Upper lobe of left lung (tissue), 6 donors: ENCODE data around the gene MAP3K13. TPM values are rescaled to one million over a fixed set of nuclear protein-coding genes. Genes with fewer than 3 reads are reported as not detected.
"Not testable (repeated sequence)": the region's sequence is repeated elsewhere in the genome, so short reads cannot be mapped to it uniquely, and the experiment has no call there.

Experiments used
- ATAC-seq, 2 donors: fragments of 200-7000 bp; cut with Tn5 transposase; one replicate each; pipeline ENCODE4 v1.9.1; 2022; ENCODE audit warnings: mild to moderate bottlenecking in 2 of 2, moderate library complexity in 2 of 2; ENCODE audit not compliant: low FRiP score in 2 of 2
- DNase-seq, 2 donors: peaks; one replicate each; pipeline ENCODE4 v3.0.0-alpha.2; 2019 to 2020
- H3K27ac ChIP-seq, 4 donors: fragments of 200-600 bp; sonication (generic); one replicate each; pipeline ENCODE4 v1.5.1; 2016 to 2019
- H3K27me3 ChIP-seq, 4 donors: fragments of 200-600 bp; sonication (generic); one replicate each; pipeline ENCODE4 v1.5.1; 2017 to 2019
- H3K36me3 ChIP-seq, 4 donors: fragments of 200-600 bp; sonication (generic); one replicate each; pipeline ENCODE4 v1.5.1; 2016 to 2019
- H3K4me1 ChIP-seq, 4 donors: fragments of 200-600 bp; sonication (generic); one replicate each; pipeline ENCODE4 v1.5.1; 2018 to 2019
- H3K4me3 ChIP-seq, 4 donors: fragments of 200-600 bp; sonication (generic); one replicate each; pipeline ENCODE4 v1.5.1; 2017 to 2019; ENCODE audit warnings: mild to moderate bottlenecking in 2 of 4, moderate library complexity in 1 of 4
- H3K9me3 ChIP-seq, 4 donors: fragments of 200-600 bp; sonication (generic); one replicate each; pipeline ENCODE4 v1.5.1; 2018 to 2019
- EP300 ChIP-seq, 4 donors: sonication (generic); formaldehyde crosslinking; IDR thresholded peaks; one replicate each; pipeline ENCODE4 v1.5.1; 2017; ENCODE audit warnings: antibody characterized with exemption in 4 of 4, control low read depth in 2 of 4
- POLR2A ChIP-seq, 4 donors: fragments of 450-650 bp; IDR thresholded peaks; one replicate each; pipeline ENCODE4 v1.5.1; 2016 to 2017; ENCODE audit warnings: antibody characterized with exemption in 4 of 4, mild to moderate bottlenecking in 2 of 4
- POLR2AphosphoS5 ChIP-seq, 2 donors: sonication (generic); formaldehyde crosslinking; IDR thresholded peaks; one replicate each; pipeline ENCODE4 v1.5.1; 2017; ENCODE audit warnings: antibody characterized with exemption in 2 of 2
- WGBS, 2 donors: methylation state at CpG; one replicate each; pipeline ENCODE4 v1.1.5; 2017 to 2018; 5-methylcytosine and 5-hydroxymethylcytosine counted together
- total RNA-seq, 6 donors: library from RNA; depleted of rRNA in 4 of 6; stranded (reverse); fragments of >200 nt in 4 of 6; gene quantifications; one replicate each; pipeline versions ENCODE4 v1.1.0 to v1.2.1, GENCODE V29; 2016 to 2021
- TF ChIP-seq, protein P1 (sequence below), 6 experiments: fragments of 450-650 bp in 4 of 6; fragments of 200-600 bp in 2 of 6; sonication (generic) in 2 of 6; IDR thresholded peaks; one replicate each; pipeline ENCODE4 v1.5.1; 2016 to 2019; ENCODE audit warnings: antibody characterized with exemption in 6 of 6
- donor health status: DM: no; HTN: no; CAD: no; lungs with moderate emphysema.
- donor health status: DM: no; HTN: yes; CAD: no; lungs with severe emphysema.

The MAP3K13 gene
- total RNA-seq, 6 donors from 2014 or later: 25.3 to 41.4 (median 31.2) TPM

DNA sequence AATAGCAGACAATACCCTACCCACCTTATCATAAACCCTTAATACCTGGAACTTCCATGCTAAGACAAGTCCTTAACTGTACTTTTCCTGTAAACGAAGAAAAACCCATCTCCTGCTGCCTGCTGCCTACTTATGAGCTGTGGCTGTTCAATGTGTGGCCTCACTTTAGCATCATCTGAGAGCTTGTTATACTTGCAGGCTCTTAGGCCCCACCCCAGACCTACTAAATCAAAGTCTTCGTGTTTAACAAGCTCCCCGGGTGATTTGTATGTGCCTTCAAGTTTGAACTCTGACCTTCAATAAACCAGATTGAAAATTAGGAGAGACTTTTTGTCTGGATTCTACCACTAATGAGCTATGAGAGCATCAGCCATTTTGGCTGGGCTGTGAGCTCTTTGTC lies 106.6 kb downstream of the MAP3K13 start:
- TF ChIP-seq, protein P1, sequence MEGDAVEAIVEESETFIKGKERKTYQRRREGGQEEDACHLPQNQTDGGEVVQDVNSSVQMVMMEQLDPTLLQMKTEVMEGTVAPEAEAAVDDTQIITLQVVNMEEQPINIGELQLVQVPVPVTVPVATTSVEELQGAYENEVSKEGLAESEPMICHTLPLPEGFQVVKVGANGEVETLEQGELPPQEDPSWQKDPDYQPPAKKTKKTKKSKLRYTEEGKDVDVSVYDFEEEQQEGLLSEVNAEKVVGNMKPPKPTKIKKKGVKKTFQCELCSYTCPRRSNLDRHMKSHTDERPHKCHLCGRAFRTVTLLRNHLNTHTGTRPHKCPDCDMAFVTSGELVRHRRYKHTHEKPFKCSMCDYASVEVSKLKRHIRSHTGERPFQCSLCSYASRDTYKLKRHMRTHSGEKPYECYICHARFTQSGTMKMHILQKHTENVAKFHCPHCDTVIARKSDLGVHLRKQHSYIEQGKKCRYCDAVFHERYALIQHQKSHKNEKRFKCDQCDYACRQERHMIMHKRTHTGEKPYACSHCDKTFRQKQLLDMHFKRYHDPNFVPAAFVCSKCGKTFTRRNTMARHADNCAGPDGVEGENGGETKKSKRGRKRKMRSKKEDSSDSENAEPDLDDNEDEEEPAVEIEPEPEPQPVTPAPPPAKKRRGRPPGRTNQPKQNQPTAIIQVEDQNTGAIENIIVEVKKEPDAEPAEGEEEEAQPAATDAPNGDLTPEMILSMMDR (IDR thresholded peaks at IDR 0.05): no peak
- TF ChIP-seq POLR2A (IDR thresholded peaks at IDR 0.05): no peak
- no peak for TF ChIP-seq POLR2AphosphoS5 (IDR thresholded peaks at IDR 0.05)
- TF ChIP-seq EP300 (IDR thresholded peaks at IDR 0.05): no peak
- DNase-seq (no peak), ATAC-seq (no peak)
- Histone ChIP-seq H3K27me3 (no peaks in the 10 kb centered on the region), H3K4me1 (no peaks in the 10 kb centered on the region), H3K9me3 (no peaks in the 10 kb centered on the region), H3K27ac (no peak overlapping the region), H3K4me3 (no peak overlapping the region), H3K36me3 (peaks cover 9 to 60% (median 35%) of the 10 kb centered on the region in 4 donors)
- 79 to 95% methylated on average over 3 of the region's 3 CpGs for WGBS, 2 donors

DNA sequence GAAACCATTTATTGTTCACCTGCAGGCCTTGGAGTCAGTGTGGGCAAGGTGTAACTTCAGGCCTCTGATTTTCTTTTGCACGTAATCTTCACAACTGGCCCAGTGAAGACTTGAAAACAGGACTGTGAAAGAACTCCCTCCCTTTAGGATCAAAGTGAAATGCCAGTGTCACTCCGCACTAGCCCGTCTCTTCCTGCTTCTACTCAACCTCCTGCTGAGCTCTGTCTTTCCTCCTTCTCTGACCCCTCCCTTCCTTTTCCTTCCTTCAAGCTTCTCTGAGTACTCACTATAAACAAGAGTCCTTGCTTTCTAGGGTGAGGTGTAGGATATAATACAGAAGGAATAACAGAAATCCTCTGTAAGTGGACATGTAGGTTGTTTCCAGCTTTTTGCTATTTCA lies 107.4 kb downstream of the MAP3K13 start:
- Histone ChIP-seq H3K9me3 (no peaks in the 10 kb centered on the region), H3K27ac (no peak overlapping the region), H3K36me3 (peaks cover 9 to 57% (median 33%) of the 10 kb centered on the region in 4 donors), H3K4me3 (no peak overlapping the region), H3K4me1 (no peaks in the 10 kb centered on the region), H3K27me3 (no peaks in the 10 kb centered on the region)
- ATAC-seq (no peak), DNase-seq (no peak)
- no peak for TF ChIP-seq EP300 (IDR thresholded peaks at IDR 0.05)
- TF ChIP-seq POLR2A (IDR thresholded peaks at IDR 0.05): no peak
- no peak for TF ChIP-seq POLR2AphosphoS5 (IDR thresholded peaks at IDR 0.05)
- TF ChIP-seq, protein P1 (IDR thresholded peaks at IDR 0.05): no peak
- 72 to 75% methylated on average over 3 of the region's 3 CpGs for WGBS, 2 donors

DNA sequence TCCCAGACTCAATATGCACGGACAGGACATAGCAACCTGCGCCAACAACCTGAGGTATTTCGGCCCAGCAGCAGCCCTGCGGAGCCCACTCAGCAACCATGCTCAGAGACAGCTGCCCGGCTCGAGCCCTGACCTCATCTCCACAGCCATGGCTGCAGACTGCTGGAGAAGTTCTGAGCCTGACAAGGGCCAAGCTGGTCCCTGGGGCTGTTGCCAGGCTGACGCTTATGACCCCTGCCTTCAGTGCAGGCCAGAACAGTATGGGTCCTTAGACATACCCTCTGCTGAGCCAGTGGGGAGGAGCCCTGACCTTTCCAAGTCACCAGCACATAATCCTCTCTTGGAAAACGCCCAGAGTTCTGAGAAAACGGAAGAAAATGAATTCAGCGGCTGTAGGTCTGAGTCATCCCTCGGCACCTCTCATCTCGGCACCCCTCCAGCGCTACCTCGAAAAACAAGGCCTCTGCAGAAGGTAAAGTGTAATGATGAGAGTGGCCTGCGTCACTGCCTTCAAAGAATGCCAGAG lies 110.4 kb downstream of the MAP3K13 start:
- Histone ChIP-seq H3K4me1 (no peaks in the 10 kb centered on the region), H3K36me3 (peaks cover 5 to 39% (median 14%) of the 10 kb centered on the region in 4 donors), H3K9me3 (no peaks in the 10 kb centered on the region), H3K4me3 (no peak overlapping the region), H3K27me3 (no peaks in the 10 kb centered on the region), H3K27ac (no peak overlapping the region)
- DNase-seq: peak in 1 of 2 donors; percentile 42
- ATAC-seq: no peak
- TF ChIP-seq EP300 (IDR thresholded peaks at IDR 0.05) (no peak), POLR2AphosphoS5 (IDR thresholded peaks at IDR 0.05) (no peak), POLR2A (IDR thresholded peaks at IDR 0.05) (no peak)
- TF ChIP-seq, protein P1 (IDR thresholded peaks at IDR 0.05): no peak
- 87 to 93% methylated on average over 11 of the region's 15 CpGs for WGBS, 2 donors

DNA sequence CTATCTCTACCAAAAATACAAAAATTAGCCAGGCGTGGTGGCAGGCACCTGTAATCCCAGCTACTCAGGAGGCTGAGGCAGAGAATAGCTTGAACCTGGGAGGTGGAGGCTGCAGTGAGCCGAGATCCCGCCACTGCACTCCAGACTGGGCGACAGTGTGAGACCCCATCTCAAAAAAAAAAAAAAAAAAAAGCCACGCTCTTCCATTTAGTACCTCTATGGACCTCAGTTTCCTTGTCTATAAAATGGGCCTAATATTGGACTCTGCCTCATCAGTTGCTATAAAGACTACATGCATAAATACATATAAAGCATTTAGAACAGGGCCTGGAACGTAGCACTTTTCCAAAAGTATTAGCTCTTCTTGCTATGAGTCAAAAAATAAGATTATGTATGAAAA lies 112.0 kb downstream of the MAP3K13 start:
- H3K4me1 ChIP-seq, H3K4me3 ChIP-seq, H3K27me3 ChIP-seq, H3K27ac ChIP-seq, ATAC-seq, H3K9me3 ChIP-seq, DNase-seq: not testable (repeated sequence)
- H3K36me3 ChIP-seq: peaks cover 5 to 42% (median 15%) of the 10 kb centered on the region in 4 donors
- 96 to 98% methylated on average over 6 of the region's 6 CpGs for WGBS, 2 donors

DNA sequence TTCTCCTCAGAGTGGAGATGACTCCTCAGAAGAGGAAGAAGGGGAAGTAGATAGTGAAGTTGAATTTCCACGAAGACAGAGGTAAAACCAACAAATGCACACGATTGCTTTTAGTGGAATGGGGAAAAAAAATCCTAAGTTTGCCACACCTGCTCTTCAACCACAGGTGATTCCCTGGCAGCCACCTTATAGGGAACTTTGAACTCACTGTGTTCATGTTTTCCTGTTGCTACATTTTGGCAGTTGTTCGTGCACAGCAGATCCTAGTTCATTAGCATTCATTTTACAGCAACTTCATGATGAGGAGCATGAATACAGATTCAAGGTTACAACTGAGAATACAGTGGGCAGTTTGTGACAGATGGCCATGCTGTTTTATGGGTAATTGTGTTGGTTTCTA lies 114.4 kb downstream of the MAP3K13 start:
- no peak for ATAC-seq
- peaks cover 5 to 65% (median 24%) of the 10 kb centered on the region in 4 donors for H3K36me3 ChIP-seq

More for the DNA sequence above, 114.4 kb downstream of the MAP3K13 start:
- Histone ChIP-seq H3K27me3 (no peaks in the 10 kb centered on the region), H3K27ac (no peak overlapping the region), H3K9me3 (no peaks in the 10 kb centered on the region), H3K4me1 (no peaks in the 10 kb centered on the region), H3K4me3 (no peak overlapping the region)
- DNase-seq: no peak
- 78 to 82% methylated on average over 3 of the region's 3 CpGs for WGBS, 2 donors
- TF ChIP-seq, protein P1 (IDR thresholded peaks at IDR 0.05): no peak
- no peak for TF ChIP-seq POLR2A (IDR thresholded peaks at IDR 0.05)
- TF ChIP-seq EP300 (IDR thresholded peaks at IDR 0.05): no peak
- no peak for TF ChIP-seq POLR2AphosphoS5 (IDR thresholded peaks at IDR 0.05)
